GM12878 (cell line): ENCODE data around the gene AGER. TPM values are rescaled to one million over a fixed set of nuclear protein-coding genes. Genes with fewer than 3 reads are reported as not detected.

Experiments used
- ATAC-seq: fragments of 200-7000 bp; cut with Tn5 transposase; 3 replicates; pipeline ENCODE4 v1.9.1; 2020; ENCODE audit warnings: mild to moderate bottlenecking, moderate library complexity
- BruUV-seq: library from RNA; stranded (reverse); fragments of 400-500 nt; replicated peaks from 2 replicates; lab custom pipeline; 2021; lab: Mats Ljungman, UMichigan
- CTCF ChIA-PET: fragments of 300-600 bp; sonication (Branson Sonifier 250); formaldehyde crosslinking; extraction: SDS; loops from one replicate; lab custom pipeline; 2021; ENCODE audit warnings: inconsistent platforms; lab: Yijun Ruan, JAX
- POLR2A ChIA-PET: fragments of 350-600 bp; formaldehyde crosslinking; extraction: SDS; loops from one replicate; lab custom pipeline; 2021; ENCODE audit warnings: inconsistent platforms; lab: Charles Lee
- RAD21 ChIA-PET: fragments of 300-600 bp; sonication (Branson Sonifier 250); formaldehyde crosslinking; loops from one replicate; lab custom pipeline; 2023; ENCODE audit warnings: antibody characterized with exemption; ENCODE audit not compliant: unreplicated experiment; lab: Charles Lee
- SMC1A ChIA-PET: fragments of 300-600 bp; sonication (Branson Sonifier 250); formaldehyde crosslinking; loops from one replicate; lab custom pipeline; 2023; ENCODE audit not compliant: unreplicated experiment, uncharacterized antibody; lab: Charles Lee
- DNase-seq: peaks from one replicate; pipeline ENCODE4 v3.0.0-alpha.2; 2011; ENCODE audit warnings: low read depth, low spot score
- FAIRE-seq: peaks from 3 replicates; lab custom pipeline; 2011; peaks lifted over from hg19 to GRCh38; lab: Jason Lieb, UNC
- H2AFZ ChIP-seq: 2 replicates; pipeline ENCODE4 v1.6.0; 2011; ENCODE audit warnings: low read depth, low read length, control low read depth; ENCODE audit not compliant: control insufficient read depth
- H3K27ac ChIP-seq: 2 replicates; pipeline ENCODE4 v1.5.1; 2011; ENCODE audit warnings: control low read depth; ENCODE audit not compliant: control insufficient read depth, insufficient read depth
- H3K27me3 ChIP-seq, 2 experiments: replicated peaks in 1 of 2; 2 replicates each; pipeline versions ENCODE4 v1.6.0 to v1.6.1; 2011; ENCODE audit warnings: low read length in 1 of 2; ENCODE audit not compliant: control insufficient read depth in 2 of 2, insufficient read depth in 2 of 2
- H3K36me3 ChIP-seq, 2 experiments: 2 replicates each; pipeline ENCODE4 v1.5.1; 2011; ENCODE audit warnings: low read length in 1 of 2; ENCODE audit not compliant: control insufficient read depth in 2 of 2, insufficient read depth in 2 of 2
- H3K4me1 ChIP-seq: 2 replicates; pipeline ENCODE4 v1.6.1; 2011; ENCODE audit warnings: mild to moderate bottlenecking, low read length, moderate library complexity, mixed read lengths; ENCODE audit not compliant: control insufficient read depth, insufficient read depth
- H3K4me2 ChIP-seq: 2 replicates; pipeline ENCODE4 v1.6.0; 2011; ENCODE audit warnings: control low read depth; ENCODE audit not compliant: control insufficient read depth, insufficient read depth
- H3K4me3 ChIP-seq: fragments of 200-600 bp; sonication (generic); 2 replicates; pipeline ENCODE4 v1.5.1; 2016
- H3K79me2 ChIP-seq: 2 replicates; pipeline ENCODE4 v1.6.0; 2011; ENCODE audit warnings: low read length; ENCODE audit not compliant: control insufficient read depth, insufficient read depth
- H3K9ac ChIP-seq: 2 replicates; pipeline ENCODE4 v1.8.0; 2011; ENCODE audit warnings: low read length, control low read depth, mixed read lengths; ENCODE audit not compliant: control insufficient read depth, insufficient read depth
- H3K9me3 ChIP-seq: replicated peaks from 3 replicates; pipeline ENCODE4 v1.5.1; 2011; ENCODE audit warnings: mild to moderate bottlenecking, low read length; ENCODE audit not compliant: control insufficient read depth, insufficient read depth
- H4K20me1 ChIP-seq: 2 replicates; pipeline ENCODE4 v1.6.0; 2011; ENCODE audit not compliant: control insufficient read depth, insufficient read depth
- EGR1 ChIP-seq, 2 experiments: IDR thresholded peaks; 1 replicate in 1 of 2; 2 replicates in 1 of 2; pipeline ENCODE4 v1.6.1; 2011 to 2012; ENCODE audit warnings: low read depth in 2 of 2, low read length in 2 of 2, borderline replicate concordance in 1 of 2, mild to moderate bottlenecking in 1 of 2, moderate library complexity in 1 of 2
- IKZF1 ChIP-seq: fragments of 450-650 bp; conservative IDR thresholded peaks from 2 replicates; pipeline ENCODE4 v1.6.1; 2017; ENCODE audit warnings: antibody characterized with exemption, mild to moderate bottlenecking
- IRF4 ChIP-seq: IDR thresholded peaks from 2 replicates; pipeline ENCODE4 v1.6.1; 2011; ENCODE audit warnings: low read depth, low read length
- MAX ChIP-seq: IDR thresholded peaks from 2 replicates; pipeline ENCODE4 v1.6.1; 2012; ENCODE audit warnings: low read depth, low read length, improper control_type of control experiment
- PAX8 ChIP-seq: fragments of 450-650 bp; IDR thresholded peaks from 2 replicates; pipeline ENCODE4 v1.6.1; 2017; ENCODE audit warnings: mild to moderate bottlenecking, moderate library complexity
- RAD51 ChIP-seq: fragments of 450-650 bp; IDR thresholded peaks from 2 replicates; pipeline ENCODE4 v1.6.1; 2016; ENCODE audit warnings: moderate library complexity, mild to moderate bottlenecking, inconsistent platforms
- SPI1 ChIP-seq: IDR thresholded peaks from 2 replicates; pipeline ENCODE4 v1.6.1; 2011; ENCODE audit warnings: low read depth, mild to moderate bottlenecking, low read length, moderate library complexity, borderline replicate concordance; ENCODE audit not compliant: insufficient read depth
- SREBF1 ChIP-seq: IDR thresholded peaks from 2 replicates; pipeline ENCODE4 v1.6.1; 2012; ENCODE audit warnings: mild to moderate bottlenecking, low read length
- SREBF2 ChIP-seq: IDR thresholded peaks from 2 replicates; pipeline ENCODE4 v1.6.1; 2012; ENCODE audit warnings: mild to moderate bottlenecking, low read length
- ZNF24 ChIP-seq: fragments of 450-650 bp; IDR thresholded peaks from 2 replicates; pipeline ENCODE4 v1.6.1; 2017; ENCODE audit warnings: antibody characterized with exemption, mild to moderate bottlenecking
- WGBS: methylation state at CpG from one replicate; pipeline ENCODE4 v1.1.6; 2016; ENCODE audit warnings: low lambda C conversion rate; ENCODE audit not compliant: insufficient replicate concordance, insufficient coverage; ENCODE audit errors: missing lambda C conversion rate; 5-methylcytosine and 5-hydroxymethylcytosine counted together
- in situ Hi-C: fragments of 300-500 bp; cut with MboI; formaldehyde crosslinking; loops from 9 replicates; pipeline ENCODE4 v1.14.3; 2018; ENCODE audit warnings: mixed read lengths
- intact Hi-C: fragments of 100-400 bp; cut with micrococcal nuclease; formaldehyde crosslinking; loops from one replicate; pipeline ENCODE4 v1.14.2; 2022; ENCODE audit not compliant: unreplicated experiment
- polyA plus RNA-seq, 11 experiments: library from polyadenylated mRNA; depleted of rRNA in 4 of 11; unstranded in 6 of 11; stranded (reverse) in 5 of 11; fragments of >200 nt; fragmentation: Nextera tagmentation in 4 of 11; fragmentation: Illumina TruSeq in 1 of 11; extraction: Ambion mirVana in 4 of 11; extraction: Trizol in 1 of 11; gene quantifications; 1 replicate in 1 of 11; 2 replicates in 10 of 11; pipeline versions ENCODE4 v1.2.1 to v1.2.3, GENCODE V29; 2011 to 2016; ENCODE audit warnings: inconsistent platforms in 2 of 11, missing spikeins in 2 of 11, low read depth in 1 of 11
- total RNA-seq, 4 experiments: library from RNA; depleted of rRNA in 3 of 4; stranded (reverse); fragments of >200 nt in 3 of 4; fragmentation: Illumina TruSeq in 1 of 4; extraction: Trizol in 1 of 4; gene quantifications; 2 replicates each; pipeline versions ENCODE4 v1.2.1 to v1.2.3, GENCODE V29; 2013 to 2021
- TF ChIP-seq, protein P1 (sequence below): fragments of 150-350 bp; IDR thresholded peaks from 2 replicates; pipeline ENCODE4 v1.6.1; 2014; ENCODE audit warnings: mild to moderate bottlenecking, low read depth, low read length

Gene AGER
- total and polyA plus RNA-seq, 10 of the 15 experiments (the other 5 are each of a cell fraction or from before 2014, with no cell fraction given): 1.1 to 18.2 (median 3.9) TPM

DNA sequence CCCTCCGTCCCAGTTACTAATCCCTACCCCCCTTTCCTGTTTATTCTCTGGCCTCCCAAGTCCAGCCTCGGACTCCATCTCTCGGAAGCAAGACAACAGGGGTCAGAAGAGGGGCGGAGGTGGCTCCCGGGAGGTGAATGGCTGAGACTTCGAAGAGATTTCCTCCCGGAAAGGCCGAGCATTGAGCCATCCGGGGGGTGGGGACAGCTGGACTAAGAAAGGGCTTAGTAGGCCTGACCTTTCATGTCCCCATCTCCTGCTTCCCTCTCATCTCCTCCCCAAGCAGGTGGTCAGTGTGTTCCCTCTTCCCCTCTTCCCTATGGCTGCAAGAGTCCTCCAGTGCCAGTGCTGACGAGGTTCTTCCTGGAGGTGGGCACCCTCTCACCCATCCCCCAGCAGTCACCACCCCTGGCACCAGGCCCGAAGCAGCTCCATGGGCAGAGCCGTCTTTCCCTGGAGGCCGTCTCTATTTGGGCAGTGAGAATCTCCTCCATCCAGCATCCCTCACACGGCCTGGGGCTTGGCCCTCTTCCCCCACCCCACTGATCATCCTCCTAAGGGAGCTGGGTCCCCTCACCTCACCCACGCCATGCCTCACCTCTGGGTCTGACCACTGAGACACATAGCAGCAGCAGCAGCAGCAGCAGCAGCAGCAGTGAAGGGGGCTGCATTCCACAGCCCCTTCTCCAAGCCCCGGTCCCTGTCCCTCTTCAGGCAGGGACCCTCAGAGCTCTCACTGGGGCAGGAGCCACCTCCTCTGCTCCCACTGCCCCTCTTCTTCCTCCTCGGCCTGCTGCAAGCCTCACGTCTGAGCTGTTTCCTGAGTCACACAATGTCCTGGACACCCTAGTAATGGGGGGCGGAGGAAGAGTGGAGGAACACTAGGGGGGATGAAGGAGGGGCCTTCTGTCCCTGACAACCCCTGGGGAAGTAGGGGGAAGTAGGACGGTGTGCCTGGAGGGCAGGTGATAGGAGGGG is 39.5 kb upstream of the AGER start, which contains the start of gene NOTCH4 (continued):
- TF ChIP-seq, protein P1, sequence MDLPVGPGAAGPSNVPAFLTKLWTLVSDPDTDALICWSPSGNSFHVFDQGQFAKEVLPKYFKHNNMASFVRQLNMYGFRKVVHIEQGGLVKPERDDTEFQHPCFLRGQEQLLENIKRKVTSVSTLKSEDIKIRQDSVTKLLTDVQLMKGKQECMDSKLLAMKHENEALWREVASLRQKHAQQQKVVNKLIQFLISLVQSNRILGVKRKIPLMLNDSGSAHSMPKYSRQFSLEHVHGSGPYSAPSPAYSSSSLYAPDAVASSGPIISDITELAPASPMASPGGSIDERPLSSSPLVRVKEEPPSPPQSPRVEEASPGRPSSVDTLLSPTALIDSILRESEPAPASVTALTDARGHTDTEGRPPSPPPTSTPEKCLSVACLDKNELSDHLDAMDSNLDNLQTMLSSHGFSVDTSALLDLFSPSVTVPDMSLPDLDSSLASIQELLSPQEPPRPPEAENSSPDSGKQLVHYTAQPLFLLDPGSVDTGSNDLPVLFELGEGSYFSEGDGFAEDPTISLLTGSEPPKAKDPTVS: no peak
- TF ChIP-seq RAD51 (no peak), PAX8 (no peak), EGR1 (IDR thresholded peaks at IDR 0.05; ENCODE audit: borderline replicate concordance in 1 of 2, low read depth in 2 of 2, low read length in 2 of 2) (no peak), IRF4 (no peak), ZNF24 (no peak)
- TF ChIP-seq, all 136 proteins: peak for 0

GRCh38 chr6:32222333-32223230 is 38.5 kb upstream of the AGER start:
- peaks cover 37% of the 10 kb centered on the region for H3K4me1 ChIP-seq
- TF ChIP-seq SPI1 (peak; percentile 64), SREBF2 (no peak), SREBF1 (no peak), MAX (no peak), IKZF1 (0 out of 2 replicates have a peak, but pooled peaks have one; percentile 24)
- ATAC-seq (no peak), DNase-seq (no peak), FAIRE-seq (no peak)
- no peak overlapping the region for H3K9ac ChIP-seq
- no peaks in the 10 kb centered on the region for H4K20me1 ChIP-seq
- SMC1A ChIA-PET: interaction anchor here (0.6 kb wide), 1 partner anchor 14 kb away, joined by 3 read pairs; no protein-coding TSS in a partner anchor
- no peak overlapping the region for H3K27ac ChIP-seq
- no TSS peak for BruUV-seq
- POLR2A ChIA-PET: interaction anchor here (1.3 kb wide), 1 partner anchor 27 kb away, joined by 3 read pairs; no protein-coding TSS in a partner anchor
- 68% methylated on average over 8 of the region's 8 CpGs for WGBS
- in situ Hi-C loops: no loop called here
- RAD21 ChIA-PET: interaction anchor here (0.6 kb wide), 1 partner anchor 387 kb away, joined by 3 read pairs; no protein-coding TSS in a partner anchor
- H3K36me3 ChIP-seq: no peaks in the 10 kb centered on the region
- no peaks in the 10 kb centered on the region for H3K79me2 ChIP-seq
- H2AFZ ChIP-seq: no peak overlapping the region
- CTCF ChIA-PET: interaction anchor here (1.3 kb wide), 1 partner anchor 477 kb away, joined by 3 read pairs; no protein-coding TSS in a partner anchor
- no peaks in the 10 kb centered on the region; the same call in 2 of the 3 replicates for H3K9me3 ChIP-seq
- peaks cover 1 to 4% of the 10 kb centered on the region in 2 experiments; a peak in 2 of 4 replicates for H3K27me3 ChIP-seq
- H3K4me3 ChIP-seq: no peak overlapping the region
- no peak overlapping the region for H3K4me2 ChIP-seq
- intact Hi-C loops: no loop called here
